Measurements from ENCODE around the gene THSD4. TPM values are rescaled to one million over a fixed set of nuclear protein-coding genes. Genes with fewer than 3 reads are reported as not detected.

Gene THSD4
- total and polyA plus RNA-seq, 7 donors = 1.4 to 7.8 (median 2.2) TPM

- H3K36me3 ChIP-seq = no peaks in the 10 kb centered on the region
- 46 to 72% methylated on average over 11 of the region's 11 CpGs for WGBS, 2 donors
- peaks cover 0 to 4% (median 0%) of the 10 kb centered on the region in 4 donors for H3K4me1 ChIP-seq
- no peaks in the 10 kb centered on the region for H3K9me3 ChIP-seq
- intact Hi-C loops (cut with DNase I) = no loop called here
- no peak for DNase-seq
- H3K27ac ChIP-seq = no peak overlapping the region
- H3K4me3 ChIP-seq = no peak overlapping the region
- TF ChIP-seq POLR2A (IDR thresholded peaks at IDR 0.05) (no peak), CTCF (IDR thresholded peaks at IDR 0.05) (no peak), EP300 (IDR thresholded peaks at IDR 0.05) (no peak), POLR2AphosphoS5 (IDR thresholded peaks at IDR 0.05) (no peak)
- peaks cover 0 to 4% (median 0%) of the 10 kb centered on the region in 3 donors for H3K27me3 ChIP-seq
Observed at GRCh38 chr15:71237456-71238188, 122.4 kb downstream of the THSD4 start.

DNA sequence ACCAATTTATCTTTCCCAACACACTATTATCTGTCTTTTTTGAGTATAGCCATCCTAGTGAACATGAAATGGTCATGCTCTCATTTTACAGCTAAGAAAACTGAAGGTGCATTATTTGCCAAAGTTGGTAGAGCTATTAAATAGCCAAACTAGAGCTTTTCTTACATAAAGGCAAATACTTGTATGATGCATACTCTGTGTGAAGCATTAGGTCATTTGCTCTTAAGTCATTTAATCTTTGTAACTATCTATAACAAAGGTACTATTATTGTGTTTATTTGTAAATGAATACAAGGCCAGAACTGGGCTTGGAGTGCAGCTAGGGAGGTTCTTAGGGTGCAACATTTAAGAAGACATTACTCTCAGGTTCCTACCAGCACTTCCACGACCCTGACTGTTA is 123.7 kb downstream of the THSD4 start:
- Histone ChIP-seq H3K4me1 (peaks cover 0 to 4% (median 0%) of the 10 kb centered on the region in 4 donors), H3K36me3 (no peaks in the 10 kb centered on the region), H3K27ac (no peak overlapping the region), H3K27me3 (peaks cover 0 to 4% (median 0%) of the 10 kb centered on the region in 3 donors), H3K4me3 (no peak overlapping the region), H3K9me3 (no peaks in the 10 kb centered on the region)
- TF ChIP-seq CTCF (IDR thresholded peaks at IDR 0.05) = no peak
- no peak for TF ChIP-seq EP300 (IDR thresholded peaks at IDR 0.05)
- no peak for TF ChIP-seq POLR2A (IDR thresholded peaks at IDR 0.05)
- TF ChIP-seq POLR2AphosphoS5 (IDR thresholded peaks at IDR 0.05) = no peak
- intact Hi-C loops (cut with DNase I) = no loop called here
- no peak for DNase-seq
- 68 to 89% methylated on average over 1 of the region's 1 CpG for WGBS, 2 donors

GRCh38 chr15:71239592-71240364 is 124.5 kb downstream of the THSD4 start:
- H3K4me1 ChIP-seq = peaks cover 0 to 4% (median 0%) of the 10 kb centered on the region in 4 donors
- no peak for TF ChIP-seq POLR2AphosphoS5 (IDR thresholded peaks at IDR 0.05)
- TF ChIP-seq EP300 (IDR thresholded peaks at IDR 0.05) = no peak
- TF ChIP-seq CTCF (IDR thresholded peaks at IDR 0.05) = no peak
- no peak for TF ChIP-seq POLR2A (IDR thresholded peaks at IDR 0.05)
- H3K27ac ChIP-seq = no peak overlapping the region
- H3K9me3 ChIP-seq = no peaks in the 10 kb centered on the region
- intact Hi-C loops (cut with DNase I) = no loop called here
- no peak overlapping the region for H3K4me3 ChIP-seq
- H3K27me3 ChIP-seq = peaks cover 0 to 2% (median 0%) of the 10 kb centered on the region in 3 donors
- WGBS, 2 donors = 68 to 72% methylated on average over 10 of the region's 10 CpGs
- H3K36me3 ChIP-seq = no peaks in the 10 kb centered on the region
- no peak for DNase-seq

GRCh38 chr15:71242292-71242691 is 127.0 kb downstream of the THSD4 start:
- intact Hi-C loops (cut with DNase I) = no loop called here
- TF ChIP-seq CTCF (IDR thresholded peaks at IDR 0.05) (no peak), EP300 (IDR thresholded peaks at IDR 0.05) (no peak), POLR2AphosphoS5 (IDR thresholded peaks at IDR 0.05) (no peak)
- no peaks in the 10 kb centered on the region for H3K9me3 ChIP-seq
- 94% methylated on average over 6 of the region's 6 CpGs for WGBS, 2 donors
- no peak overlapping the region for H3K27ac ChIP-seq
- H3K4me3 ChIP-seq = no peak overlapping the region
- peaks cover 0 to 4% (median 0%) of the 10 kb centered on the region in 4 donors for H3K4me1 ChIP-seq
- no peaks in the 10 kb centered on the region for H3K27me3 ChIP-seq
- DNase-seq = no peak
- no peaks in the 10 kb centered on the region for H3K36me3 ChIP-seq

All from sigmoid colon (tissue), 7 donors.